Heart left ventricle (tissue), 13 donors: ENCODE data around the gene ATP5F1C.

Source experiments
- POLR2A ChIP-seq, 2 donors: fragments of 450-650 bp; IDR thresholded peaks; one replicate each; pipeline ENCODE4 v1.6.1; 2017; ENCODE audit warnings: antibody characterized with exemption in 2 of 2, mild to moderate bottlenecking in 2 of 2, moderate library complexity in 2 of 2
- TF ChIP-seq, protein P1 (sequence below), 12 donors: fragments of 200-600 bp; sonication (generic) in 4 of 12; IDR thresholded peaks; one replicate each; pipeline versions ENCODE4 v1.5.0 to v1.8.0; 2018 to 2022; ENCODE audit warnings: antibody characterized with exemption in 12 of 12, mild to moderate bottlenecking in 5 of 12
- donor health status: ischemic (EF 13 %, LVEDD 7.1; RV severe dilation, severe dysfunction).
- donor health status: DM: no; HTN: yes; CAD: no.
- donor health status: DM: no; HTN: no; CAD: no.
- donor health status: ischemic (EF 25% LVEDD 6.9; RV normal size, moderate dysfunction).
- donor health status: ischemic (EF 25% LVEDD 5.7; RV mildly dilated, moderate dysfunction).
- donor health status: ischemic (EF 35%, LVEDD 5.7; RV mildly dilated, moderate dysfunction).
- donor health status: nonischemic (EF 11% LVEDD 7.7; RV severe dilation, severe dysfunction).
- donor health status: DM: yes; HTN: yes; CAD: no.
- donor health status: PGD.
- donor health status: ischemic (EF 29% LVEDD 5.4; RV normal size, mild dysfunction).
- donor health status: nonischemic (EF 23%, LVEDD 6.1; RV moderate dilation, normal function).

GRCh38 chr10:7756360-7756992 is 31.5 kb upstream of the ATP5F1C start:
- TF ChIP-seq, protein P1, sequence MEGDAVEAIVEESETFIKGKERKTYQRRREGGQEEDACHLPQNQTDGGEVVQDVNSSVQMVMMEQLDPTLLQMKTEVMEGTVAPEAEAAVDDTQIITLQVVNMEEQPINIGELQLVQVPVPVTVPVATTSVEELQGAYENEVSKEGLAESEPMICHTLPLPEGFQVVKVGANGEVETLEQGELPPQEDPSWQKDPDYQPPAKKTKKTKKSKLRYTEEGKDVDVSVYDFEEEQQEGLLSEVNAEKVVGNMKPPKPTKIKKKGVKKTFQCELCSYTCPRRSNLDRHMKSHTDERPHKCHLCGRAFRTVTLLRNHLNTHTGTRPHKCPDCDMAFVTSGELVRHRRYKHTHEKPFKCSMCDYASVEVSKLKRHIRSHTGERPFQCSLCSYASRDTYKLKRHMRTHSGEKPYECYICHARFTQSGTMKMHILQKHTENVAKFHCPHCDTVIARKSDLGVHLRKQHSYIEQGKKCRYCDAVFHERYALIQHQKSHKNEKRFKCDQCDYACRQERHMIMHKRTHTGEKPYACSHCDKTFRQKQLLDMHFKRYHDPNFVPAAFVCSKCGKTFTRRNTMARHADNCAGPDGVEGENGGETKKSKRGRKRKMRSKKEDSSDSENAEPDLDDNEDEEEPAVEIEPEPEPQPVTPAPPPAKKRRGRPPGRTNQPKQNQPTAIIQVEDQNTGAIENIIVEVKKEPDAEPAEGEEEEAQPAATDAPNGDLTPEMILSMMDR (IDR thresholded peaks at IDR 0.05): peak; percentile 20 to 65 (median 42)
- TF ChIP-seq POLR2A (IDR thresholded peaks at IDR 0.05): no peak
